ENCODE data around the gene HERC2.

DNA sequence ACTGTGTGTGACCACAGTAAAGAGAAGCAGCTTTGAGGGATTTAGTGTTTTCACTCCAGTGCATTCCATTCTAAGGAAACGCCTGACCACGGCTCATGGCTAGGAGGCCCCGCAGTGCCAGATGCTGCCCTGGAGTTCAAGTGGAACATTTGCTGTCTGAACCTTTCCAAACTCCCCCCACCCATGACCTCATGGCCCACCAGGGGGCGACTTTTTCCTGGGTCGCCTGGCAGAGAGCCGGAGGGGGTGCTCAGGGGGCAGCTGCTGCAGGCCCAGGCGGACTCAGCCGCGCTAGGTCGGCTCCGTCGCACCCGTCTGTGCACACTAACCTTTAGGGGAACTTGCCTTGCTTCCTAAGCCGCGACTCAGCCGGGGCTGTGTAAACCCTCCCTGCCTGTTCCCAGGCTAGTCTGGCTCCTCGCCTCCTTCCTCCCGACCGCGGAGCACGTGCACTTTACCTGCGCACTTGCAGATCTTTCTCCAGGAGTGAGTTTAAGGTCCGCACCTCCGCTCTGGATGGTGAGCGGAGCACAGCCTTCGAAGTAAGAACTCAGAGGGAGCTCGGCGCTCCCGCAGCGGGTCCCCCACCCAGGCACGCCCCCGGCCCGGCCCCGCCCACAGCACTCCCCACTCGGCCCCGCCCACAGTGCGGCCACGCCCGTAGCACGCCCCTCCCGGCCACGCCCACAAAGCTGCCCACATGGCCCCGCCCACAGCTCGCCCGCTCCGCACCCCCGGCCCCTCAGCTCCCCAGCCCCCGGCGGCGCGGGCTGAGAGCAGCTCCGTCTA, 223.0 kb downstream of the HERC2 start, which contains the start of gene OCA2:
- TF ChIP-seq MBD2 (IDR thresholded peaks at IDR 0.05; ENCODE audit: borderline replicate concordance, low read depth) (no peak), HDAC2 (IDR thresholded peaks at IDR 0.05) (peak; percentile 54; the same call in 1 of the 2 replicates), RUNX1 (IDR thresholded peaks at IDR 0.05; ENCODE audit: low read depth) (no peak), YY1 (IDR thresholded peaks at IDR 0.05; ENCODE audit: borderline replicate concordance in 1 of 3, control insufficient read depth in 1 of 3, extremely low read depth in 1 of 3, insufficient read depth in 3 of 3, insufficient read length in 1 of 3, insufficient replicate concordance in 2 of 3, low read depth in 1 of 3, low read length in 2 of 3) (no peak), NFE2 (IDR thresholded peaks at IDR 0.05; ENCODE audit: low read depth) (no peak), GABPA (tag; conservative IDR thresholded peaks at IDR 0.05; ENCODE audit: low read depth) (no peak), CBX5 (IDR thresholded peaks at IDR 0.05; ENCODE audit: borderline replicate concordance, low read depth) (no peak), TBL1XR1 (IDR thresholded peaks at IDR 0.05; ENCODE audit: low read length in 2 of 2) (no peak), KLF1 (tag; IDR thresholded peaks at IDR 0.05) (no peak), CHD1 (IDR thresholded peaks at IDR 0.05; ENCODE audit: low read length) (no peak)
- TF ChIP-seq, protein P1, sequence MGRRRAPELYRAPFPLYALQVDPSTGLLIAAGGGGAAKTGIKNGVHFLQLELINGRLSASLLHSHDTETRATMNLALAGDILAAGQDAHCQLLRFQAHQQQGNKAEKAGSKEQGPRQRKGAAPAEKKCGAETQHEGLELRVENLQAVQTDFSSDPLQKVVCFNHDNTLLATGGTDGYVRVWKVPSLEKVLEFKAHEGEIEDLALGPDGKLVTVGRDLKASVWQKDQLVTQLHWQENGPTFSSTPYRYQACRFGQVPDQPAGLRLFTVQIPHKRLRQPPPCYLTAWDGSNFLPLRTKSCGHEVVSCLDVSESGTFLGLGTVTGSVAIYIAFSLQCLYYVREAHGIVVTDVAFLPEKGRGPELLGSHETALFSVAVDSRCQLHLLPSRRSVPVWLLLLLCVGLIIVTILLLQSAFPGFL (CRISPR knock-in tag; IDR thresholded peaks at IDR 0.05) = no peak
- TF ChIP-seq, protein P2, sequence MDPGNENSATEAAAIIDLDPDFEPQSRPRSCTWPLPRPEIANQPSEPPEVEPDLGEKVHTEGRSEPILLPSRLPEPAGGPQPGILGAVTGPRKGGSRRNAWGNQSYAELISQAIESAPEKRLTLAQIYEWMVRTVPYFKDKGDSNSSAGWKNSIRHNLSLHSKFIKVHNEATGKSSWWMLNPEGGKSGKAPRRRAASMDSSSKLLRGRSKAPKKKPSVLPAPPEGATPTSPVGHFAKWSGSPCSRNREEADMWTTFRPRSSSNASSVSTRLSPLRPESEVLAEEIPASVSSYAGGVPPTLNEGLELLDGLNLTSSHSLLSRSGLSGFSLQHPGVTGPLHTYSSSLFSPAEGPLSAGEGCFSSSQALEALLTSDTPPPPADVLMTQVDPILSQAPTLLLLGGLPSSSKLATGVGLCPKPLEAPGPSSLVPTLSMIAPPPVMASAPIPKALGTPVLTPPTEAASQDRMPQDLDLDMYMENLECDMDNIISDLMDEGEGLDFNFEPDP (CRISPR knock-in tag; IDR thresholded peaks at IDR 0.05) = no peak
- TF ChIP-seq, protein P3, sequence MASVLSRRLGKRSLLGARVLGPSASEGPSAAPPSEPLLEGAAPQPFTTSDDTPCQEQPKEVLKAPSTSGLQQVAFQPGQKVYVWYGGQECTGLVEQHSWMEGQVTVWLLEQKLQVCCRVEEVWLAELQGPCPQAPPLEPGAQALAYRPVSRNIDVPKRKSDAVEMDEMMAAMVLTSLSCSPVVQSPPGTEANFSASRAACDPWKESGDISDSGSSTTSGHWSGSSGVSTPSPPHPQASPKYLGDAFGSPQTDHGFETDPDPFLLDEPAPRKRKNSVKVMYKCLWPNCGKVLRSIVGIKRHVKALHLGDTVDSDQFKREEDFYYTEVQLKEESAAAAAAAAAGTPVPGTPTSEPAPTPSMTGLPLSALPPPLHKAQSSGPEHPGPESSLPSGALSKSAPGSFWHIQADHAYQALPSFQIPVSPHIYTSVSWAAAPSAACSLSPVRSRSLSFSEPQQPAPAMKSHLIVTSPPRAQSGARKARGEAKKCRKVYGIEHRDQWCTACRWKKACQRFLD (CRISPR knock-in tag; IDR thresholded peaks at IDR 0.05) = no peak
- TF ChIP-seq, protein P4, sequence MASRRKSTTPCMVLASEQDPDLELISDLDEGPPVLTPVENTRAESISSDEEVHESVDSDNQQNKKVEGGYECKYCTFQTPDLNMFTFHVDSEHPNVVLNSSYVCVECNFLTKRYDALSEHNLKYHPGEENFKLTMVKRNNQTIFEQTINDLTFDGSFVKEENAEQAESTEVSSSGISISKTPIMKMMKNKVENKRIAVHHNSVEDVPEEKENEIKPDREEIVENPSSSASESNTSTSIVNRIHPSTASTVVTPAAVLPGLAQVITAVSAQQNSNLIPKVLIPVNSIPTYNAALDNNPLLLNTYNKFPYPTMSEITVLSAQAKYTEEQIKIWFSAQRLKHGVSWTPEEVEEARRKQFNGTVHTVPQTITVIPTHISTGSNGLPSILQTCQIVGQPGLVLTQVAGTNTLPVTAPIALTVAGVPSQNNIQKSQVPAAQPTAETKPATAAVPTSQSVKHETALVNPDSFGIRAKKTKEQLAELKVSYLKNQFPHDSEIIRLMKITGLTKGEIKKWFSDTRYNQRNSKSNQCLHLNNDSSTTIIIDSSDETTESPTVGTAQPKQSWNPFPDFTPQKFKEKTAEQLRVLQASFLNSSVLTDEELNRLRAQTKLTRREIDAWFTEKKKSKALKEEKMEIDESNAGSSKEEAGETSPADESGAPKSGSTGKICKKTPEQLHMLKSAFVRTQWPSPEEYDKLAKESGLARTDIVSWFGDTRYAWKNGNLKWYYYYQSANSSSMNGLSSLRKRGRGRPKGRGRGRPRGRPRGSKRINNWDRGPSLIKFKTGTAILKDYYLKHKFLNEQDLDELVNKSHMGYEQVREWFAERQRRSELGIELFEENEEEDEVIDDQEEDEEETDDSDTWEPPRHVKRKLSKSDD (conservative IDR thresholded peaks at IDR 0.05; ENCODE audit: low read length) = no peak
